Activated naive CD8-positive, alpha-beta T cell (primary cell): ENCODE measurements around the gene NPBWR2.

ENCODE experiments used
- H3K27ac Mint-ChIP-seq: one replicate; pipeline ENCODE4 v1.8.0; 2021; ENCODE audit warnings: mixed read lengths
- H3K27me3 Mint-ChIP-seq: one replicate; pipeline ENCODE4 v1.8.0; 2021; ENCODE audit warnings: mixed read lengths
- H3K36me3 Mint-ChIP-seq: one replicate; pipeline ENCODE4 v1.8.0; 2021; ENCODE audit warnings: mixed read lengths
- H3K4me1 Mint-ChIP-seq: one replicate; pipeline ENCODE4 v1.8.0; 2021; ENCODE audit warnings: low read depth, mixed read lengths
- H3K4me3 Mint-ChIP-seq: one replicate; pipeline ENCODE4 v1.8.0; 2021; ENCODE audit warnings: mild to moderate bottlenecking, mixed read lengths
- H3K9me3 Mint-ChIP-seq: one replicate; pipeline ENCODE4 v1.8.0; 2021; ENCODE audit warnings: low read depth, mixed read lengths

NPBWR2 gene

DNA sequence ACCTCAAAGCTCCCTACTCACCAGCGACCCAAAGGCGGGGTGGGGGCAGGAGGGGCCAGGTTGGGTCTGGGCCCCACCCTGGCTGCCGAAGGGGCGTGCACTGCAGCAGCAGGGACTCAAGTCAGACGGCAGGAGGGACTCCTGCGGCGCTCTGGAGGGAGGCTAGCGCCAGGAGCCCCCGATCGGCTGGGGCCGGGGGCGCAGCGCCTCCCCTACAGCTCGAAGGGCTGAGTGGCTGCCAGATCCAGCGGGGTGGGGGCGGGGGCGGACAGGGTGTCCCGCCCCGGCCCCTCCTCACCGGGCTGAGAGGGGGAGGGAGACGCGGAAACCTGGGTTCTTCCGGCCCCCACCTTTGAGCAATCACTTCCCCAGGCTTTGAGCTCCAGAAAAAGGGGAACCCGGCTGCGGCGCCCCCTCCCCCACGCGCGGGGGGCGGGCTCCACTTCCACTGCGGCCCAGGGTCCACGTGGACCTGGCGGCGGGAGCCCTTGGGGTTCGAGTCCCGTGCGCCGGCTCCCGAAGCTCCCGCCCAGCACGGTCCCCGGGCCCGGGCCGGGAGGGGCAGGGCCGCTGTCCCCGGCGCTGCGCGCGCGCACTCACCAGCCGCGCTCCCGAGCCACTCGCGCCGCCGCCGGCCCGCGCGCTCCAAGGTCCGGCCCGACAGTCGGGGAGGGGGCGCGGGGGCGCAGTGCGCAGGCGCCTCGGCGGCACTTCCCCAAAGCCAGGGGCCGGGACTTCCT lies 27.9 kb downstream of the NPBWR2 start, which contains the start of gene RGS19:
Gene RGS19 (minus strand): TSS at position 246 of the 740 bp plus-strand sequence. CDS start 2,632 bp downstream, outside the sequence.
- H3K27ac Mint-ChIP-seq: peak within 1 kb of the TSS; percentile 46
- H3K36me3 Mint-ChIP-seq: no peaks in the 10 kb centered on the region
- H3K27me3 Mint-ChIP-seq: no peaks in the 10 kb centered on the region
- peaks cover 35% of the 10 kb centered on the region for H3K4me1 Mint-ChIP-seq
- H3K9me3 Mint-ChIP-seq: no peaks in the 10 kb centered on the region
- H3K4me3 Mint-ChIP-seq: peak within 1 kb of the TSS; percentile 90

DNA sequence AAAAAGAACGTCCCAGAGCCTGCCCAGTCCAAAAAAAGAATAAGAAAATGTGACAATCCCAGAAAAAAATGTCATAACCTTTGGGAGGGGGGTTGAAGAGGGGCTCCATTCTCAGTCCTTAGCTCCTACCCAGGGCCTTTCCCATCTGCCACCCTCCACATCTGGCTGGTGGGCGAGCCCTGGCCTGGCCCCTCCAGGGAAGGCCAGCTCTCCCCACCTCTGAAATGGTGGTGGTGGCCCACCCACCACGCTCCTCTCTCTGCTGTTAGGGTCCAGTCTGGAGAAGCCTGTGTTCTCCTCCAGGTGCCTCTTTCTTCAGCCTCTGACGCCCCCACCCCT lies 28.5 kb downstream of the NPBWR2 start:
- Mint-ChIP-seq H3K4me3 (peak overlapping the region; percentile 90), H3K27ac (peak overlapping the region; percentile 46), H3K4me1 (peaks cover 32% of the 10 kb centered on the region), H3K36me3 (no peaks in the 10 kb centered on the region), H3K9me3 (no peaks in the 10 kb centered on the region), H3K27me3 (no peaks in the 10 kb centered on the region)

DNA sequence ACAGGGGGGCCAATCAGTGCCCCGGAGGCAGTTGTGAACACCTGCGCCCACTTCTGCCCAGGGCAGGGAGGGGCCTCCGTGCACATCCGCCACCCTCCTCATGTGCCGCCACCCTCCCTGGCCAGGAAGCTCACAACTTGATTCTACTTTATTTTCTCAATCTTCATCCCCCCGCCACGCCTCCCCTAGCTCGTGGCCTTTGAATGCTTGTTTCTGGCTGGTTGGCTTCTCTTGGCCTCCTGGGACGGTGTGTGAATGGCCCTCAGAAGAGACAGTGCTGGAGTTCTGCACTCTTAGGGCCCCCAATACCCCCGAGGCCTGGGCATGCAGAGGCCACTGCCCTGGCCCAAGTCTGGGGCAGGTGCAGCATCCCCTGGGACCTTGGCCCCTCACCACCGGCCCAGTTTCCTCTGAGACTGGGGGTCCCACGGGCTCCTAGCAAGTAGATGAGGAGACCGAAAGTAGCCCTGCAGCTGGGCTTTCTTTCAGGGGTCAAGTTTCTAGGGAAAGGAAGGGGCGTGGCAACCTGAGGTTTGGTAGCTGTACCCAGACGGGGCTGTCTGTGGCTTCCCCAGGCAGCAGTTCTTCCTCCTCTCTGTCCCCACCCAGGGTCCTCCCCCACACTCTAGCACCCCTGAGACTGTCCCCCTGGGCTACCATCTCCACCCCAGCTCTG lies 29.4 kb downstream of the NPBWR2 start:
- no peaks in the 10 kb centered on the region for H3K36me3 Mint-ChIP-seq
- H3K27me3 Mint-ChIP-seq: no peaks in the 10 kb centered on the region
- H3K27ac Mint-ChIP-seq: peak overlapping the region; percentile 72
- H3K4me3 Mint-ChIP-seq: peak overlapping the region; percentile 90
- H3K4me1 Mint-ChIP-seq: peaks cover 29% of the 10 kb centered on the region
- no peaks in the 10 kb centered on the region for H3K9me3 Mint-ChIP-seq

DNA sequence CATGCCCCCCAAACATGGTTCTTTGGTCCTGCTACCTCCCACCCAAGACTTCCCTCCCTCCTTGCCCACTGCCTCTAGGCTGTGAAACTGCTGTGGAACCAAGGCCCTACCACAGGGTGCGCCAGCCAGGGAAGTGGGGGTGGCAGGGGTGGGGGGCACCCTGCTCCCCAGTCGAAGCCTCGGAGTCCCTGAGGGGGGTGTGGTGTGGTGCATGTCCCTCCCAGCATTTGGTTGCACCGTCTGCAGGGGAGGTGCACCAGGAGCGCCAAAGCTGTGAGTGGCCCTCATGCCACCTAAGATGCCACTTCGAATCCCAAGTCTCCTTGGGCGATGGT lies 29.9 kb downstream of the NPBWR2 start:
- Mint-ChIP-seq H3K27ac (no peak overlapping the region), H3K4me1 (peaks cover 26% of the 10 kb centered on the region)

DNA sequence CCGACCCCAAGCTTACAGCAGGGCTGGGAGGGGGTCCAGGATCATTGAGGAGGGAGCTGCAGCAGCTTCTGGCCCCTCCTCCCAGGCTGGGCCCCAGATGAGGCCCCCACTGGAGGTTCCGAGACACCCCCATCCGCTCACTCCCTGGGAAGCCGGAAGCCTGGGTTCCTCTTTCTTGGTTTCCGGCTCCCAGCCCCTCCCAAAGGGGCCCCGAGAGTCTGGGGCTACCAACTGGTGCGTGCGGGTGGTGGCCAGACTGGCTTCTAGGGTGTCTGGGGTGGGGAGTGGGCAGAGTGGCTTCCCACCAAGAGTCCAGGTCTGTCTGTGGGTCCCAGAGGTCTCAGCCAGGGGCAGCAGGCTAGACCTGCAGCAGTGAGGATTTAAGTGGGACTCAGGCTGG lies 30.3 kb downstream of the NPBWR2 start:
- Mint-ChIP-seq H3K36me3 (no peaks in the 10 kb centered on the region), H3K27me3 (no peaks in the 10 kb centered on the region), H3K4me3 (peak overlapping the region; percentile 90), H3K27ac (peak overlapping the region; percentile 70), H3K9me3 (no peaks in the 10 kb centered on the region), H3K4me1 (peaks cover 22% of the 10 kb centered on the region)

More for the DNA sequence above, 29.9 kb downstream of the NPBWR2 start:
- no peaks in the 10 kb centered on the region for H3K9me3 Mint-ChIP-seq
- no peaks in the 10 kb centered on the region for H3K36me3 Mint-ChIP-seq
- no peaks in the 10 kb centered on the region for H3K27me3 Mint-ChIP-seq
- peak overlapping the region; percentile 90 for H3K4me3 Mint-ChIP-seq

DNA sequence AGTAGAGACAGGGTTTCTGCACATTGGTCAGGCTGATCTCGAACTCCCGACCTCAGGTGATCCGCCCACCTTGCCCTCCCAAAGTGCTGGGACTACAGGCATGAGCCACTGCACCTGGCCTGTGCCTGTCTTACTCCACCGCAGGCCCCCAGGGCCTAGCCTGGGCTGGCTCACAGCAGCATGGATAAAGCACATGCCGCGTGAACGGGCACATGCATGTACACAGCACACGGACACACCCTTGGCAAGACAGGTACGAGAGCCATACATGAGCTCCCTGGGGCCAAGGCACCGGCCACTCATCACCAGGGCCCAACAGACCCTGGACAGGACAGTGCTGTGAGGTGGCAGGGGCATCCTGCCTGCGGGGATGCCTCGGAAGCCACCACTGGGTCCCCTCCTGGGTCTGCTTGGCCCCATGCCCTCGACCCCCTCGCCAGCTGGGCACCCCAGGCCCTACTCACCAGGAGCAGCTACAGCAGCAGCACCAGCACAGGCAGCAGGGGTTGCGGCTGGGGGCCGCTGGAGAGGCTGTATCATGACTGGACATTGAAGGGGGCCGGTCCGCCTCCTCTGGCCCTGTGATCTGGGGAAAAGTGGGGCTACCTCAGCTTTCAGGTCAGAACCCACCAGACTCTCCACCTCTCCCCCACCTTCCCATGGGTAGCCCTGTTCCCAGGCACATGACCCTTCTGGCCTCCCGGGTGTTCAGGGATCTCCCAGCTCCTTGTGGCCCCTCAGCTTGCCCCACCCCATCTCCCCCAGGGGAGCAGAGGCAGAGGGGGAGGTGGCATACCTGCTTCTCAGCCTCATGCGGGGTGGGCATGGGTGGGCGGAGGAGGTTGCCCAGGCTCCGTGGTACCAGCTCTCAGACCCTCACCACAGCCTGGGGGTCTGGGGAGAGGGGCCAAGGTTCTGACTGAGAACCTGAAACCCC lies 31.0 kb downstream of the NPBWR2 start:
- Mint-ChIP-seq H3K27me3 (no peaks in the 10 kb centered on the region), H3K9me3 (no peaks in the 10 kb centered on the region), H3K4me3 (no peak overlapping the region), H3K4me1 (peaks cover 16% of the 10 kb centered on the region), H3K27ac (peak overlapping the region; percentile 79), H3K36me3 (no peaks in the 10 kb centered on the region)

DNA sequence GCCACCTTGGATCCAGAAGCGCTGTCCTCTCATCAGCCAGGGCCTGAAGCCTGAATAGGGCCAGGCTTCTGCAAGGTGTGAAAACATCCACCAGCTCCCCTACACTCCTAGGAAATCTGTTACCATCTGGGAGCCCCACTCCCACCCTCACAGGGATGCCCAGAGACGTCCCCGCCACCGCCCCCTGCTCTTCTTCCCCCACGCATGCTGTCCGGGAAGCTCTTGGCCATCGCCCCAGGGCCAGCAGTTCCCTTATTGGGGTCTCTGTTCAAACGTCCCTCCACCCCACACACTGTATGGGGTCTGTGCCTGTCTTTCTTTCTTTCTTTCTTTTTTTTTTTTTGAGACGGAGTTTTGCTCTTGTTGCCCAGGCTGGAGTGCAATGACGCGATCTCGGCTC lies 31.8 kb downstream of the NPBWR2 start:
- Mint-ChIP-seq H3K36me3 (no peaks in the 10 kb centered on the region), H3K9me3 (no peaks in the 10 kb centered on the region), H3K27ac (peak overlapping the region; percentile 22), H3K4me1 (peaks cover 13% of the 10 kb centered on the region), H3K27me3 (no peaks in the 10 kb centered on the region), H3K4me3 (no peak overlapping the region)

DNA sequence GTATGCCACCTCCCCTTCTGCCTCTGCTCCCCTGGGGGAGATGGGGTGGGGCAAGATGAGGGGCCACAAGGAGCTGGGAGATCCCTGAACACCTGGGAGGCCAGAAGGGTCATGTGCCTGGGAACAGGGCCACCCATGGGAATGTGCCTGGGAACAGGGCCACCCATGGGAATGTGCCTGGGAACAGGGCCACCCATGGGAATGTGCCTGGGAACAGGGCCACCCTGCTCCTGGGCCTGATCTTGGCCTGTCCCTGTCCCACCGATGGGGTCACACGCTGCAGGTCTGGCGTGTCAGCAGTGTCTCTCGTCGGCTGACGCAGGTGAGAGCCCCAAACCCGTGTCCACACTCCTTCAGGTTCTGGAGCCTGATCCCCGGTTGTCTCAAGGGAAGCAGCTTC lies 32.4 kb downstream of the NPBWR2 start:
- no peak overlapping the region for H3K4me3 Mint-ChIP-seq
- no peak overlapping the region for H3K27ac Mint-ChIP-seq
- H3K36me3 Mint-ChIP-seq: no peaks in the 10 kb centered on the region
- H3K9me3 Mint-ChIP-seq: no peaks in the 10 kb centered on the region
- H3K4me1 Mint-ChIP-seq: peaks cover 12% of the 10 kb centered on the region
- no peaks in the 10 kb centered on the region for H3K27me3 Mint-ChIP-seq

DNA sequence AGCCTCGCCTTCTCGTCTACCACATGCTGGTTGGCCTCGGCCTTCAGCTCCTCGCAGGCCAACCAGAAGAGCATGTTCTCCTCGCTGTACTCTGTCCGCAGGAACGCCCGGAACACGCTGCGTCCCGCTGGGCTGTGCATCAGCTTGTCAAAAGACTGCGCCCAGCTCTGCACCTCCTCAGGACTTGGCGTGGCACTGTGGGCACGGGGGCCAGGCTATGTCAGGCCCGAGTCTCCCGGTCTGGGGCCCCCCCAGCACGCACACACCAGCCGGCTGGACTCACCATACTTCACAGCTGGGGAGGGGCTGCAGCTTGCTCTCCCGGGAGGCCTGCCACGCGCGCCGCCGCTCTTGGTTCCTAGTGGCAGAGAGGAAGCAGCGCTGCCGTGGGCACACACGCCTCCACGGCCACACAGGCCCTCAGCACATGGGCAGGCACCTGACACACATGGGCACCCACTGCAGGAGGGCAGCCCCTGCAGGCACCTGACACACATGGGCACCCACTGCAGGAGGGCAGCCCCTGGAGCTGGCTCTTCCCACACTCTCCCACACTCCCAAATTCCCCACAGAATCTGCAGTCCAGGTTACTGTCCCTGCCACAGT lies 33.1 kb downstream of the NPBWR2 start:
- Mint-ChIP-seq H3K27me3 (no peaks in the 10 kb centered on the region), H3K4me3 (no peak overlapping the region), H3K27ac (no peak overlapping the region), H3K9me3 (no peaks in the 10 kb centered on the region), H3K36me3 (no peaks in the 10 kb centered on the region), H3K4me1 (peaks cover 12% of the 10 kb centered on the region)

DNA sequence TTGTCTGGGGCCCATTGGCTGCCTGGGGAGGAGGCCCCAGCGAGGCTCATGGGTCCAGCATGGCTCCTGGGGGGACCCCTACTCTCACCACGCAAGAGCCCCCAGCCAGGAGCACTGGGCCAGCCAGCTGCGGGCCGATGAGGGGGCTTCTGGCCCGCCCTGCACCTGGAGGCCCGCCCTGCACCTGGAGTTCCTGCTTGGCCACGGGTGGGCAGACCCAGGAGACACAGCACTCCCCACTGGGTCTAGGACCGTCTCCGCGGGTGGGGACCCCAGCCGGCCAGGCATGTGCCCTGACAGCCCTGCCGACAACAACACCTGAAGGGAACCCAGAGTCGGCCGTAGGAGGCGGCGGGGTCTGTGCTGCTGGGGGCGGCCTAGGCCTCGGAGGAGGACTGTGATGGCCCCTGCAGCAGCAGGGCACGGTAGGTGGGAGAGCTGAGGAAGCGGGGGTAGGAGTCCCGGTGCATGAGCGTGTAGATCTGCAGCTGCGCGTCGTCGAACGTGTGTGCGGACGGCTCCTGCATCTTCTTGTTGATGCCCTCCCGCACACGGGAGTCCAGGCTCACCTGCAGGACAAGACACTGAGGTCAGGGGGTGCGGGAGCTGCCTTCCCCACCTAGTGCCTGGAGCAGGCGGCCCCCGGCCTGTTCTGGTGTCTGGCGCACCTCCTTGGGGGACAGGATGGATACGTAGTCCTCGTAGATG lies 33.7 kb downstream of the NPBWR2 start:
- no peaks in the 10 kb centered on the region for H3K36me3 Mint-ChIP-seq
- no peaks in the 10 kb centered on the region for H3K27me3 Mint-ChIP-seq
- H3K27ac Mint-ChIP-seq: no peak overlapping the region
- H3K4me1 Mint-ChIP-seq: peaks cover 10% of the 10 kb centered on the region
- no peaks in the 10 kb centered on the region for H3K9me3 Mint-ChIP-seq
- H3K4me3 Mint-ChIP-seq: no peak overlapping the region

GRCh38 chr20:64072498-64073063 lies 34.8 kb downstream of the NPBWR2 start:
- Mint-ChIP-seq H3K4me3 (no peak overlapping the region), H3K4me1 (peaks cover 7% of the 10 kb centered on the region), H3K36me3 (no peaks in the 10 kb centered on the region), H3K27ac (peak overlapping the region; percentile 28), H3K27me3 (no peaks in the 10 kb centered on the region), H3K9me3 (no peaks in the 10 kb centered on the region)

- Mint-ChIP-seq H3K27ac (peak overlapping the region; percentile 28), H3K27me3 (no peaks in the 10 kb centered on the region), H3K4me1 (peaks cover 8% of the 10 kb centered on the region), H3K9me3 (no peaks in the 10 kb centered on the region), H3K36me3 (no peaks in the 10 kb centered on the region), H3K4me3 (no peak overlapping the region)
Observed at GRCh38 chr20:64071341-64072332, 35.7 kb downstream of the NPBWR2 start.
